ENCODE results near the gene CTDNEP1. TPM values are rescaled to one million over a fixed set of nuclear protein-coding genes. Genes with fewer than 3 reads are reported as not detected.
A peak's percentile ranks its signal among the peaks of the same experiment; 100 is the strongest.

Gene CTDNEP1
- total RNA-seq, 2 experiments from 2014 or later: 158 to 203 TPM

DNA sequence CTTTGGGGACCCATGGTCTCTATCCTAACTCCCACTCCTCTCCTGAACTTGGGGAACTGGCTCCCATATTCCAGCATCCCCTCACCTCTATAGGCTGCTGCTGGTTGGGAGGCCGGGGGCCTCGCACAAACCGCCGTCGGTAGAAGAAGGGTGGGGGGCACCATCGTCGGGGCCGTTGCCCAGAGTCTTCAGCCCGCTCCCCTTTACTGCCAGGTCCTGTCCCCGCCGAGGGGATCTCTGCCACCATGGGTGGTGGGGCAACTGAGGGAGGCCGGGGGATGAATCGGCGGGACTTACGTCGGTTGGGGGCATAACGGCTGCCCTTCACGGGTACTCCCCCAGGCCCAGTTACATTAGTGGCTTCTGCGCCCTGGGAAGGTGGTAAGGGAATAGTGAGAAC, 38.6 kb upstream of the CTDNEP1 start:
- ChIA-PET POLR2A (no interaction called here), CTCF (interaction anchor here (0.6 kb wide), 1 partner anchor 19 kb away, joined by 3 read pairs; no protein-coding TSS in a partner anchor)
- no peak overlapping the region for H3K4me3 Mint-ChIP-seq
- H3K27ac Mint-ChIP-seq: no peak overlapping the region
- H3K4me1 Mint-ChIP-seq: peaks cover 10% of the 10 kb centered on the region
- H3K36me3 Mint-ChIP-seq (ENCODE audit: low read depth): no peaks in the 10 kb centered on the region
- peaks cover 12% of the 10 kb centered on the region for H3K27me3 Mint-ChIP-seq
- intact Hi-C loops (cut with DNase I, micrococcal nuclease): loop anchor here in 1 of 2 experiments (10.0 kb wide), 1 partner anchor 155 kb away; no protein-coding TSS in a partner anchor
- no peaks in the 10 kb centered on the region for H3K9me3 Mint-ChIP-seq (ENCODE audit: low read depth)
- DNase-seq: no peak
- no peak for ATAC-seq

DNA sequence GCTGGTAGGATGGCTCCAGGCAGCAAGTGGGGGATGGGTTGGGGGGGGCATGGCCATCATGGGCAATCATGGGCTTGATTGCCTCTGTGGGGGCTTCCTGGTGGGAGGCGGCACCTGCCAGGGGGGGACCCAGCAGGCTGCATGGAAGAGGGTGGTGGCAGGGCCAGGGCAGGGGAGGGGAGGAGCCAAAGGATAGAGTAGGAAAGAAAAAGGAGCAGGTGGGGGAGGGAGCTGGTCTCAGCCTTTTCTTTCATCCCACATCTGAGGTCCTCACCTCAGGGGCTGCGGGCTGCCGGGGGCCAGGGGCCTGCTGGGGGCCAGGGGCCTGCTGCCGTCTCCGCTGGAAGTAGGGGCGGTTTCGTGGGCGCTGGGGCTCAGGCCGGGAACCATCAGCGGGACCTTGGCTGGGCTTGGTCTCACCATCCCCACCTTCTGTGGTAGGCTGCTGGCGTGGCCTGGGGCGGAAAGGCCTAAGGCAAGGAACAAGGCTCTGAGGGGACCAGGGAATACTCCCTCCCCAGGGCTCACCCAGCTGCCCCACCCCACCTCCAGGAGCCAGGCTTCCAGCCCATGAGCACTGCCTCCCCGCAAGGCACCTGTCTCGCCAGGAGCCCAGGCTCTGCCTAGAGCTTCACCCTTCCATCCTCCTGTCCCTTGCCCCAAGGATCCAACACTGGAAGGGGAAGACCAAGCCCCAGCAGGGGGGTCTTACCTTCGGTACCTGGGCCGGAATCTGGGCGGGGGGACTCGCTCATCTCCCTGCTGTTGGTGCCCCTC, 37.9 kb upstream of the CTDNEP1 start:
- POLR2A ChIA-PET: no interaction called here
- peaks cover 10% of the 10 kb centered on the region for H3K27me3 Mint-ChIP-seq
- intact Hi-C loops (cut with DNase I, micrococcal nuclease): loop anchor here in 1 of 2 experiments (10.0 kb wide), 1 partner anchor 155 kb away; no protein-coding TSS in a partner anchor
- no peaks in the 10 kb centered on the region for H3K9me3 Mint-ChIP-seq (ENCODE audit: low read depth)
- ATAC-seq: no peak
- CTCF ChIA-PET: no interaction called here
- DNase-seq: no peak
- H3K4me1 Mint-ChIP-seq: peaks cover 7% of the 10 kb centered on the region
- no peak overlapping the region for H3K4me3 Mint-ChIP-seq
- H3K36me3 Mint-ChIP-seq (ENCODE audit: low read depth): no peaks in the 10 kb centered on the region
- H3K27ac Mint-ChIP-seq: no peak overlapping the region

DNA sequence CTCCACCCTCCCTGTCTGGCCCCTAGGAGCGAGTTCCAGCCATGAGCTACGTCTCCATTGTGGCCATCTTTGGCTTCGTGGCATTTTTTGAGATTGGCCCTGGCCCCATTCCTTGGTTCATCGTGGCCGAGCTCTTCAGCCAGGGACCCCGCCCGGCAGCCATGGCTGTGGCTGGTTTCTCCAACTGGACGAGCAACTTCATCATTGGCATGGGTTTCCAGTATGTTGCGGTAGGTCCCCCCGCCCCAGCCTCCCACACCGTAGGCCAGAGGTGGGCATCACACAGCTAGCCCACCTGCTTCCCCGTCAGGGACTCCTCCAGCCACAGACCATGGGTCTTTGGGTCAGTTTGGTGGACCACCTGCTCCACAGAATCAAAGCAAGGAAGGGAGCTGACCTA, 34.1 kb upstream of the CTDNEP1 start:
- Mint-ChIP-seq H3K27ac (no peak overlapping the region), H3K27me3 (peaks cover 17% of the 10 kb centered on the region), H3K4me1 (peaks cover 17% of the 10 kb centered on the region), H3K4me3 (no peak overlapping the region), H3K36me3 (ENCODE audit: low read depth) (no peaks in the 10 kb centered on the region), H3K9me3 (ENCODE audit: low read depth) (no peaks in the 10 kb centered on the region)
- POLR2A ChIA-PET: interaction anchor here (1.2 kb wide), 1 partner anchor 28 kb away, joined by 3 read pairs; no protein-coding TSS in a partner anchor
- intact Hi-C loops (cut with DNase I, micrococcal nuclease): no loop called here
- CTCF ChIA-PET: interaction anchor here (1.2 to 2.5 kb wide), 2 partner anchors 11 to 13 kb away, joined by 3 to 12 read pairs; no protein-coding TSS in a partner anchor
- ATAC-seq (no peak), DNase-seq (no peak)

DNA sequence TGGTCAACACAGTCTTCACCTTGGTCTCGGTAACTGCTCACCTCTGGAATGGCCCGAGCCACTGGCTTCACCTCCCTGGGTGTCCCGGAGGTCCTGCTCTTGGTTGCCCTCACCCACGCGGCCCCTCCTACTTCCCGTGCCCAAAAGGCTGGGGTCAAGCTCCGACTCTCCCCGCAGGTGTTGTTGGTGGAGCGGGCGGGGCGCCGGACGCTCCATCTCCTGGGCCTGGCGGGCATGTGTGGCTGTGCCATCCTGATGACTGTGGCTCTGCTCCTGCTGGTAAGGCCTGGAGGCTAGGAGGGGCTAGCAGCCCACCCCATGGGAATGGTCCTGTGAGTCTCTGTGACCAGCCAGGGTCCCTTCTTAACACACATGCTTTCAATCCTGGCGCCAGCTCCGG, 33.4 kb upstream of the CTDNEP1 start:
- peaks cover 21% of the 10 kb centered on the region for H3K4me1 Mint-ChIP-seq
- H3K27ac Mint-ChIP-seq: no peak overlapping the region
- intact Hi-C loops (cut with DNase I, micrococcal nuclease): no loop called here
- ChIA-PET POLR2A (no interaction called here), CTCF (interaction anchor here (1.2 to 1.3 kb wide), 2 partner anchors 11 to 14 kb away, joined by 3 to 9 read pairs; no protein-coding TSS in a partner anchor)
- ATAC-seq: no peak
- H3K9me3 Mint-ChIP-seq (ENCODE audit: low read depth): no peaks in the 10 kb centered on the region
- no peak for DNase-seq
- no peak overlapping the region for H3K4me3 Mint-ChIP-seq
- peaks cover 17% of the 10 kb centered on the region for H3K27me3 Mint-ChIP-seq
- no peaks in the 10 kb centered on the region for H3K36me3 Mint-ChIP-seq (ENCODE audit: low read depth)

DNA sequence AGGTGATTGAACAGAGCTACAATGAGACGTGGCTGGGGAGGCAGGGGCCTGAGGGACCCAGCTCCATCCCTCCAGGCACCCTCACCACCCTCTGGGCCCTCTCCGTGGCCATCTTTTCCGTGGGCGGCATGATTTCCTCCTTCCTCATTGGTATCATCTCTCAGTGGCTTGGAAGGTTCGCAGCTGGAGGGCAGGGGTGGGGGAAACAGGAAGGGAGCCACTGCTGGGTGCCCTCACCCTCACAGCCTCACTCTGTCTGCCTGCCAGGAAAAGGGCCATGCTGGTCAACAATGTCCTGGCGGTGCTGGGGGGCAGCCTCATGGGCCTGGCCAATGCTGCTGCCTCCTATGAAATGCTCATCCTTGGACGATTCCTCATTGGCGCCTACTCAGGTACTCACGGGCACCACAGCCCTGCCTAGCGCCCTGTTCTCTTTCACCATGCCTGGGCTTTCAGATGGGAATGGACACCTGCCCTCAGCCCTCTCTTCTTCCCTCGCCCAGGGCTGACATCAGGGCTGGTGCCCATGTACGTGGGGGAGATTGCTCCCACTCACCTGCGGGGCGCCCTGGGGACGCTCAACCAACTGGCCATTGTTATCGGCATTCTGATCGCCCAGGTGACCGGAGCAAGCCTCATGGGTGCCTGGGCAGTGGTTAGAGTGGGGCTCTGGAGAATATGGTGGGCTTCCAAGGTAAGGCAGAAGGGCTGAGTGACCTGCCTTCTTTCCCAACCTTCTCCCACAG, 32.1 kb upstream of the CTDNEP1 start:
- Mint-ChIP-seq H3K9me3 (ENCODE audit: low read depth) (no peaks in the 10 kb centered on the region), H3K4me3 (no peak overlapping the region), H3K4me1 (peaks cover 21% of the 10 kb centered on the region), H3K27ac (no peak overlapping the region), H3K27me3 (peaks cover 17% of the 10 kb centered on the region), H3K36me3 (ENCODE audit: low read depth) (no peaks in the 10 kb centered on the region)
- DNase-seq: no peak
- ATAC-seq: no peak
- intact Hi-C loops (cut with DNase I, micrococcal nuclease): no loop called here
- CTCF ChIA-PET: interaction anchor here (0.5 to 5.9 kb wide), 7 partner anchors 13 to 851 kb away, joined by 3 to 45 read pairs (median 4); no protein-coding TSS in a partner anchor
- POLR2A ChIA-PET: interaction anchor here (0.6 kb wide), 2 partner anchors 63 to 292 kb away, joined by 3 read pairs; no protein-coding TSS in a partner anchor

DNA sequence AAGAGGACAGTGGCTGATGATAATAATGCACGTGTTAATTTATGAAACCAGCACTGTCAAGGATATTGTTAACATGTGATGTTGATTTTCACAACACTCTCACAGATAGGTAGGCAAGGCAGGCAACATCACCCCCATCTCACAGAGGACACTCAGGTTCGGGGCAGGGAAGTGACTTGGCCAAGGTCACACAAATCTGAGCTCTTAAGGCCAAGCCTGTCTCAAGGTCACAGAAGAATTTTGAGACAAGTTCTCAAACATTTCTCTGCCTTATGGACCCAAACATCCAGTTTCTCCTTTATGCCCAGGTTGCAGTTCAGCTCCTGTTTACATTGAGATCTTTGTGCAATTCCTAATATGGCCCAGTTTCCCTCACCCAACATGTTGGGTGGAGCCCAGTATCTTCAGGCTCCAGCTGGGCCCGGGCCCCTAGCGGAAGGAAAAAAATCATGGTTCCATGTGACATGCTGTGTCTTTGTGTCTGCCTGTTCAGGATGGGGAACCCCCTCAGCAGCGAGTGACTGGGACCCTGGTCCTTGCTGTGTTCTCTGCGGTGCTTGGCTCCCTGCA, 31.3 kb upstream of the CTDNEP1 start:
- no peak overlapping the region for H3K27ac Mint-ChIP-seq
- H3K4me3 Mint-ChIP-seq: no peak overlapping the region
- H3K27me3 Mint-ChIP-seq: peaks cover 17% of the 10 kb centered on the region
- CTCF ChIA-PET: interaction anchor here (0.5 to 5.9 kb wide), 10 partner anchors 13 to 852 kb away, joined by 3 to 45 read pairs (median 3); partner anchors contain the start of gene PHF23
- POLR2A ChIA-PET: interaction anchor here (0.6 kb wide), 2 partner anchors 176 to 293 kb away, joined by 3 read pairs; no protein-coding TSS in a partner anchor
- no peak for ATAC-seq
- peaks cover 21% of the 10 kb centered on the region for H3K4me1 Mint-ChIP-seq
- DNase-seq: peak; percentile 28
- H3K36me3 Mint-ChIP-seq (ENCODE audit: low read depth): no peaks in the 10 kb centered on the region
- no peaks in the 10 kb centered on the region for H3K9me3 Mint-ChIP-seq (ENCODE audit: low read depth)
- intact Hi-C loops (cut with DNase I, micrococcal nuclease): no loop called here

DNA sequence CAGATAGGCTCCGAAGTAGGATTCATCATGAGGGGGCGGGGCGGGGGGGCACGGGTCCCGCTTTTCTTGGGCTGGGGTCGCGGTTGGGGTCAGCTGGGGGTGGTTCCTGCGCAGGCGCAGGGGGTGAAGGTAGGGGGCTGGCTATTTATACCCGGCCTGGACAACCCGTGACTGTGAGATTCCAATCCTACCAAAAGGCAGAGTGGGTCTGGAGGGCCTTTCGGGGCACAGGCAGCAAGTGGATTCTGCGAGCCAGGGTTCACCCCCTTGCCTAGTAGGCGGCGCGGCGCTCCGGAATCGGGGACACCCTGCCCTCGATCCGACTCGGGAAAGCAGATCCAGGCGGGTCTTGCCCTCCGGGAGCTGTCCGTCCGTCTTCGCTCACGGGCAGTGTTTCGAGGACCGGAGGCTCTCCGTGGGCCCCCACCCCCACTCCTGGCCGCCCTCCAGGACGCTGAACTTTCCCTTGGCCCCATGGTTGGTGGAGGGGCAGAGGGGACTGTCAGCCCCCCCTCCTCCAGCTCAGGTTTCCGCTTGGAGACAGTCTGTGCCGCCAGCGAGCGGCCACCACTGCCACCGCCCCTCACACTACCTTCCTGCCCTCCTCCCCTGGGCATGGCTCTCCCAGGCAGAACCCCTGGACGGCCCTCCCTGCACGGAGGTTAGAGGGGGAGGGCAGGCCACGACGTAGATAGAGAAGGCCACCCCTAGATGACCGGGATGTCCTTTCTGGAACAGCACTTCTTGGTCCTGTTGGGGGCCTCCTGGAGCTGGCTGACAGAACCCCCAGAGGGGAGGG, 30.6 kb upstream of the CTDNEP1 start:
- DNase-seq (peak; percentile 24), ATAC-seq (no peak)
- Mint-ChIP-seq H3K27ac (no peak overlapping the region), H3K4me3 (peak overlapping the region; percentile 70), H3K9me3 (ENCODE audit: low read depth) (no peaks in the 10 kb centered on the region), H3K36me3 (ENCODE audit: low read depth) (no peaks in the 10 kb centered on the region), H3K4me1 (peaks cover 21% of the 10 kb centered on the region), H3K27me3 (peaks cover 17% of the 10 kb centered on the region)
- ChIA-PET POLR2A (interaction anchor here (0.6 kb wide), 1 partner anchor 177 kb away, joined by 3 read pairs; no protein-coding TSS in a partner anchor), CTCF (interaction anchor here (0.6 to 5.9 kb wide), 10 partner anchors 9 to 482 kb away, joined by 3 to 45 read pairs (median 3); partner anchors contain the start of gene PHF23)
- intact Hi-C loops (cut with DNase I, micrococcal nuclease): loop anchor here (1.0 to 2.0 kb wide), 15 partner anchors 25 to 279 kb away; partner anchors contain the start of genes ACAP1 (in 1 of the 2), DVL2 (in 1 of the 2), EIF5A (in 1 of the 2) and ELP5 (in 1 of the 2)

DNA sequence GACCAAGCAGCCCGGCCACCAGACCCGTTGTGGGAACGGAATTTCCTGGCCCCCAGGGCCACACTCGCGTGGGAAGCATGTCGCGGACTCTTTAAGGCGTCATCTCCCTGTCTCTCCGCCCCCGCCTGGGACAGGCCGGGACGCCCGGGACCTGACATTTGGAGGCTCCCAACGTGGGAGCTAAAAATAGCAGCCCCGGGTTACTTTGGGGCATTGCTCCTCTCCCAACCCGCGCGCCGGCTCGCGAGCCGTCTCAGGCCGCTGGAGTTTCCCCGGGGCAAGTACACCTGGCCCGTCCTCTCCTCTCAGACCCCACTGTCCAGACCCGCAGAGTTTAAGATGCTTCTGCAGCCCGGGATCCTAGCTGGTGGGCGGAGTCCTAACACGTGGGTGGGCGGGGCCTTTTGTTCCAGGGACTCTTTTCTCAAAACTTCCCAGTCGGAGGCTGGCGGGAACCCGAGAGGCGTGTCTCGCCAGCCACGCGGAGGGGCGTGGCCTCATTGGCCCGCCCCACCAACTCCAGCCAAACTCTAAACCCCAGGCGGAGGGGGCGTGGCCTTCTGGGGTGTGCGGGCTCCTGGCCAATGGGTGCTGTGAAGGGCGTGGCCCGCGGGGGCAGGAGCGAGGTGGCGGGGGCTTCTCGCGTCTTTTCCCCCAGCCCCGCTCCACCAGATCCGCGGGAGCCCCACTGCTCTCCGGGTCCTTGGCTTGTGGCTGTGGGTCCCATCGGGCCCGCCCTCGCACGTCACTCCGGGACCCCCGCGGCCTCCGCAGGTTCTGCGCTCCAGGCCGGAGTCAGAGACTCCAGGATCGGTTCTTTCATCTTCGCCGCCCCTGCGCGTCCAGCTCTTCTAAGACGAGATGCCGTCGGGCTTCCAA, 29.8 kb upstream of the CTDNEP1 start, which contains the start of gene SLC2A4:
TSS of gene SLC2A4 (plus strand) at position 645 of the 879 bp plus-strand sequence. CDS start at position 862, 217 bp downstream.
- CTCF ChIA-PET: interaction anchor here (0.7 to 5.9 kb wide), 15 partner anchors 10 to 279 kb away, joined by 3 to 45 read pairs (median 3); partner anchors contain the start of genes ACAP1, NEURL4 and NLGN2
- peak within 1 kb of the TSS; percentile 70 for H3K4me3 Mint-ChIP-seq
- H3K27ac Mint-ChIP-seq: no peak within 1 kb of the TSS
- no peaks in the 10 kb centered on the region for H3K36me3 Mint-ChIP-seq (ENCODE audit: low read depth)
- POLR2A ChIA-PET: interaction anchor here (0.5 to 1.0 kb wide), 2 partner anchors 17 to 32 kb away, joined by 4 read pairs; no protein-coding TSS in a partner anchor
- H3K27me3 Mint-ChIP-seq: peaks cover 17% of the 10 kb centered on the region
- intact Hi-C loops (cut with DNase I, micrococcal nuclease): loop anchor here (1.0 to 2.0 kb wide), 15 partner anchors 26 to 280 kb away; partner anchors contain the start of genes ACAP1 (in 1 of the 2), DVL2 (in 1 of the 2), EIF5A (in 1 of the 2) and ELP5 (in 1 of the 2)
- no peaks in the 10 kb centered on the region for H3K9me3 Mint-ChIP-seq (ENCODE audit: low read depth)
- DNase-seq (peak; percentile 96), ATAC-seq (peak; percentile 87)
- peaks cover 21% of the 10 kb centered on the region for H3K4me1 Mint-ChIP-seq

DNA sequence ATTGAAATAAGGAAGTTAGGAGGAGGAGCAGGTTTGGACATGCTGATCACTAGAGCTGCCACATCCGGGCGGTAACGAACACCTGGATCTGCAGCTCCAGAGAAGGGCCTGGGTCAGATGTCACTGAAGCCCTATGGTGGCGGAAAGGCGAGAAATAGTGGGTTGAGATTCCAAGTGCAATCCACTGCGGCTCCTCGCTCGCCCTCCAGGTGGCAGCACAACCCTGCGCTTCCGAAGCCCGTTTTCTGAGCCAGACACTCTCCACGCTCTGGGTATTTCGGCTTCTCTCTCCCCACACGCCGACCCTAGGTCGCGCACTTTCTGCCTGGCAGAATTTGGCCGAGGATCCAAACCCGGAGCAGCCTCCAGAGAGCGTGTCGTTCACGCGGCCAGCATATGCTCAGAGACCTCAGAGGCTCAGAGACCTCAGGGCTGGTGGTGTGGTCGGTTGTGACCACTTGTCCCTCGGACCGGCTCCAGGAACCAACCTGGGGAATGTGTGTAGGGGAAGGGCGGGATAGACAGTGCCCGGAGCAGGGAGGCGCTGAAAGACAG, 29.1 kb upstream of the CTDNEP1 start:
- peaks cover 17% of the 10 kb centered on the region for H3K27me3 Mint-ChIP-seq
- ATAC-seq (peak; percentile 84), DNase-seq (peak; percentile 92)
- H3K4me3 Mint-ChIP-seq: peak overlapping the region; percentile 70
- H3K4me1 Mint-ChIP-seq: peaks cover 21% of the 10 kb centered on the region
- H3K27ac Mint-ChIP-seq: no peak overlapping the region
- H3K9me3 Mint-ChIP-seq (ENCODE audit: low read depth): no peaks in the 10 kb centered on the region
- intact Hi-C loops (cut with DNase I, micrococcal nuclease): loop anchor here (1.0 to 2.0 kb wide), 20 partner anchors 16 to 309 kb away; partner anchors contain the start of genes EIF5A (in 2 of the 2), ACAP1 (in 1 of the 2), DVL2 (in 1 of the 2) and ELP5 (in 1 of the 2)
- POLR2A ChIA-PET: interaction anchor here (0.5 to 1.0 kb wide), 2 partner anchors 16 to 33 kb away, joined by 4 read pairs; no protein-coding TSS in a partner anchor
- CTCF ChIA-PET: interaction anchor here (0.6 to 5.9 kb wide), 17 partner anchors 16 to 935 kb away, joined by 3 to 45 read pairs (median 3); partner anchors contain the start of genes NEURL4 and NLGN2
- no peaks in the 10 kb centered on the region for H3K36me3 Mint-ChIP-seq (ENCODE audit: low read depth)
